ENCODE data around the gene GPANK1.

GPANK1 gene

DNA sequence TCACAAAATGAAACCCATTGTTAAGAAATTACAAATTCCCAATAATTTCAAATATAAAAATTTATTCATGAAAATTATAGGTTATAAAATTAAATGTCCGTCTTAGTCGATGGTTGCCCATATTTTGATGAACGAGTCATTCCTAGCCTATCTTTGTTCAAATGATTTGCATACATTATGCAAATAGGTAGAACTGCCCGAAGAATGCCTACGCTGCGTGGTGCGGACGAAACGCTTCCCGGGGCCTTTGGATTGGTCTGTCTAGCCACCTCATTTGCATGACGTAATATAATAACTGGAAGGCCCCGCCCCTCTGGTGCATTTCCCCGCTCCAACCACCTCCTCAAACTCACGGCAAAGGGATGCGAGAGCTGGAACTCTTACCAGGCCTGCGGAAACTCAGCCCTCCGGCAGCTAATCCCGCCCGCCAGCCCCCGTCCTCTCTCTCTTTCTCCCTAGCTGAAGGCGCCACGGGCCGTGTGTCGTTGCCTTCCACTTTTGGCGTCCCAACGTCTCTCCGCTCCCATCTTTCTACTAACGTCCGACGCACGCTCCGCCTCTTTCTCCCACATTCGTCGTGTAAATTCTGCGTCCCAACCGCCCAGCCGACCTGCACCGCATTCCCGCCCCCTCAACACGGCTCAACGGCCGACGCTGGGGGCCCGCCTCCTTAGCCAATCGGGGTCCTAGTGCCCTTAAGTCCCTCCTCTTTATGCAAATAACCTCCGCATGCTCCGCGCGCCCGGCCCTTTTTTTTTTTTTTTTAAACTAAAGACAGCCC lies 44.8 kb downstream of the GPANK1 start:
- DNase-seq (peak; percentile 97), ATAC-seq (peak; percentile 83)

DNA sequence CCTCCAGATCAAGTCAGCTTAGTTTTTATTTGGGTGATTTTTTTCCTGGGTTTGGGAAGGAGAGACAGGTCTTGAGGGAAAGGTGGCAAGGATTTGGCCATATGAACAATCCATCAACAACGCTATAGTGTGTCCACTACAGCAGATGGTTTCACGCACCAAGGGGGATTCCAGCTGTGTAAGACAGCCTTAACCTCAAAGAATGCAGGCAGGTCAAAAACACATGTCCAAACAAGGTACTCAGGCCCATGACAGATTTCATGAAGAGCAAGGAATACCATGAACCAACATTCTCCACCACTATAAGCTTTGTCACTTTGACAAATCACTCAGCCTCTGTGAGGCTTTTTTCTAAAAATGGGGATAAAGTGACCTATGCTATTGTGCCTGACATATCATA lies 47.8 kb downstream of the GPANK1 start:
- no peak for DNase-seq
- ATAC-seq = no peak

DNA sequence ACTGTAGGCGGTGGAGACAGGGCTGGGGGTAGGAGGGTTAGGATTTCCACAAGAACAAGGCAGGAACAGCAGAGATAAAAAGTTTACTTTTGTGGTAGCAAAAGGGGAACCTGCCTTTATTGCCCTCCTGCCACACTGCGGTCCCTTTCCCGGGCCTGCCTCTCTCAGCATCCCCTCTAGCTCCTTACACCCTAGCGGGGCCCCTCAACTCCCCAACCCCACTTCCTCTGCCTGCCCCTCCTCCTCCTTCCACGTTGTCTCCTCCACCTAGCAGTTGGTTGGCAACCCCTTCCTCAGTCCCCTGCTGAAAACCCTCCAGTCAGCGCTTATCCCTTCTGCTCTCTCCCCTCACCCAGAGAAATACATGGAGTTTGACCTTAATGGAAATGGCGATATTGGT lies 49.0 kb downstream of the GPANK1 start:
- ATAC-seq (no peak), DNase-seq (peak; percentile 63)

DNA sequence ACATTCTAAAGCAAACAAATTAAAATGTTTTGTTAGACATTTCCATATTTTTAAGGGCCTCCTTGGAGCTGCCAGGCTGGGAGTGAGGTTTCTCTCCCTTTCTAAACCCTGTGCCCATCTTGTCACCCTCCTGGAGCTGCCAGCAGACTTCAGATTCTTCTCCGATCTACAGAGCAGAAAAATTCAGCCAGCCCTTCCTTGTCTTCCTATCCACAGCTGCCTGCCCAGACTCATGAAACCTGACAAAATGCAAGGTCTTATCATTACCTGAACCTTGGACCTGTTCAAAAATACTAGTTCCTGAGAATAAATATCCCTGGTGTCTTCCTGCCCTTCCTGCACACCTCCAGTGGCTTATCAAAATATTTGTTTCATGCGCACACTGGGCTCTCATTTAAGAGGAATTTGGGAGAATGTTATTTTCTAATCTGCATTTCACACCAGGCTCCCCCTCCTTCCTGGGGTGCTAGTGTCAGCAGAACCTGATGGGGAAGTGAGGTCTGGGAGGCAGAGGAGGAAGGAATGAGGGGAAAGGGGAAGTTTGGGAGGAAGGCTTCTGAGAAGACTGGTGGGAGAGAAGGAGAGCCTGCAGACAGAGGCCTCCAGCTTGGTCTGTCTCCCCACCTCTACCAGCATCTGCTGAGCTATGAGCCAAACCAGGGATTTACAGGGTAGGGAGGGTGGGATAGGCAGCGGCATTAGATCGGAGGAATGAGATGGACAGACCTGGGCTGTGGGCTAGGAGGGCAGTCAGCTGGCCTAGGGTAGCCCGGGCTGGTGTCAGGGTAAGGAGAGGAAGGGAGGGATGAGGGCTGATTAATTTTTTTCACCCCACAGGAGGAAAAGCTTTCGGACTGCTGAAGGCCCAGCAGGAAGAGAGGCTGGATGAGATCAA lies 49.9 kb downstream of the GPANK1 start, which contains the start of gene AIF1:
Gene AIF1, plus strand, starts transcription at position 551 of the 895 bp plus-strand sequence. Its CDS starts 96 bp downstream, at position 647.
- DNase-seq (no peak), ATAC-seq (no peak)

GRCh38 chr6:31614075-31614619 lies 50.6 kb downstream of the GPANK1 start:
- no peak for ATAC-seq
- no peak for DNase-seq

Measured in stimulated activated naive CD8-positive, alpha-beta T cell treated with anti-CD3 and anti-CD28 coated beads, Interleukin-15, Interleukin-2, amounts not matched to agents 100 U/mL and 50 U/mL, for 24 hours (primary cell).